GM19035 (cell line): Measurements from ENCODE around the gene CASTOR1.
A peak's percentile ranks its signal among the peaks of the same experiment; 100 is the strongest.

ENCODE experiments used
- ATAC-seq: cut with Tn5 transposase; IDR thresholded peaks from one replicate; pipeline ENCODE4 v1.9.1; 2021; ENCODE audit not compliant: unreplicated experiment

Gene CASTOR1

DNA sequence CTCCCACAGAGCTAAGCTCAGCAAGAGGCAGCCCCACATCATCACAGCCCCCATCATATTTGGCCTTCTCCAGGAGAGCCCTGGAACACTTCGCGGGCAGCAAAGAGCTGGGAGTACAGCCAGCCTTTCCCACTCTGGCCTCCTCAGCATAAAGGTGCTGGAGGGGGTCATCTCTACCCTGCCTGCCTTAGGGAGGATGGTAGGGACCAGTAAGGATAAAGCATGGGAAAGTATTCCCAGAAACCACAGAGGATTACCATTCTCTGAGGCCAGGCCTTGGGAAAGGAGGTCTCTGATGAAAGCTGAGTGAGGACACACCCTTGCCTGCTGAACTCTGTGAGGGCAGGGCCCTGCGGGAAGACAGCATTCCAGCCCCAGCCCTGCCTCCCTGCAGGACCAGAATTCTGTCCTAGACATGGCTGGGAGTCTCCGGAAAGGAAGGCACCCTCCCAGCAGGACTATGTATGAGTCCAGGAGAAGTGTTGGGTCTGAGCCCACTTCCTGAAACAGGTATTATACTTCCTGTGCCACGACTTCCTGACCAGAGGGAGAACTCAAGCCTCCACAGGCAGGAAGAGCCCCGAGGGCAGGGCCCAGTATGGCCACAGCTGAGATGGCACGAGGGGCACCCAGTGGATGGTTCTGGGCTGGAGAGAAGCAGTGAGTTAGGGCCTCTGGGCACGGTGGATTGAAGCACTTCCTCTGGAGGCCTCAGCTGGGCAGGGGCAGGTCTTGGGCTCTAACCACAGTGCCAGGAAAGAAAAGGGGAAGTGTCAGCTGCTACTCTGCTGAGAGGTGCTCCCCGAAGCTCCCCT lies 12.9 kb upstream of the CASTOR1 start:
- ATAC-seq = no peak

DNA sequence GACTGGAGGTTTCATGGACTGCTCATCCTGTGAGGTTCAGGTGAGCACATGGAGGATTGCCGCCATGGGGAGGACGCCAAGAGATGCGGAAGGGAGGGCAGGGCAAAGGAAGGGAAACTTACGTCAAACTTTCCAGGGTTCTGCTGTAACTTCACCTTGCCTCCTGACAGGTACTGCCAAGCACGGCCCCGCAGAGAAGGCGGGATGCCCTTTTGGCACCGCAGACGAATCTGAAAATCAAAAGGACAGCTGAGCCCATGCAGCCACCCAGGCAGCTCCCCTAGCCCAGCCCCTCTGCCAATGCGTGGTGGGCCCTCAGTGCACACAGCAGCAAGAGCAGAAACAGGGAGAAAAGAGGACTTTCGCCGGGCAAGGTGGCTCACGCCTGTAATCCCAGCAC lies 10.0 kb upstream of the CASTOR1 start:
- ATAC-seq = no peak

DNA sequence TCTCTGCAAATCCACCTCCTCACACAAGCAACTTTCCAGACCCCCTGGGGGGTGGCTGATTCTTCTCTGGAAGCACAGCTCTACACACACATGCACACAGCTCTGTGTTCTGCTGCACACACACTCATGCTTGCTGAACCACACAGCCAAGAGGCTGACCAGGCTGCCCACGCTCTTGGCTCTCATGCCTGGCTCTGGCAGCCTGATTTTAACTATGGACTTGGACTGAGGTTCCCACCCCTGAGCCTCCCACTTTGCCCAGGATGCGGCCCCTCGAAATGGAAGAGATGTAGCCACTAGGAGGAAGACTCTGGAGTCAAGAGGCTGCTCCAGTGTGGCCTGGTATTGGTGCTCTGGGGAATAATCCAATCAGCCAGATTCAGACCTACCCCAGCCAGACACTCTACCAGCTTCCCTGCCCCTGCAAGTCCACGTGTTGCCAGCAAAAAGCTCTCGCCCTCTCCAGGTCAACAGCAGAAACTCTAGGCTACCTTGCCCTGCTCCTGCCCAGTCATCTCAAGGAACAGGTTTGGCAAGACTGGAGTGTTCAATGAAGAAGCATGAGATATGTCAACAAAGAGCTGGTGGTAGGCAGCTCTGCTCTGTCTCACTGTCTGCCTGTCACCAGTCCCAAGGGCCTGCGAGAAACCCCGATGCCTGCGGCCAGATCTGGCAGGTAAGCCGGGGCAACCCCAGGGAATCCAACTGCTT lies 8.8 kb upstream of the CASTOR1 start:
- ATAC-seq = no peak

DNA sequence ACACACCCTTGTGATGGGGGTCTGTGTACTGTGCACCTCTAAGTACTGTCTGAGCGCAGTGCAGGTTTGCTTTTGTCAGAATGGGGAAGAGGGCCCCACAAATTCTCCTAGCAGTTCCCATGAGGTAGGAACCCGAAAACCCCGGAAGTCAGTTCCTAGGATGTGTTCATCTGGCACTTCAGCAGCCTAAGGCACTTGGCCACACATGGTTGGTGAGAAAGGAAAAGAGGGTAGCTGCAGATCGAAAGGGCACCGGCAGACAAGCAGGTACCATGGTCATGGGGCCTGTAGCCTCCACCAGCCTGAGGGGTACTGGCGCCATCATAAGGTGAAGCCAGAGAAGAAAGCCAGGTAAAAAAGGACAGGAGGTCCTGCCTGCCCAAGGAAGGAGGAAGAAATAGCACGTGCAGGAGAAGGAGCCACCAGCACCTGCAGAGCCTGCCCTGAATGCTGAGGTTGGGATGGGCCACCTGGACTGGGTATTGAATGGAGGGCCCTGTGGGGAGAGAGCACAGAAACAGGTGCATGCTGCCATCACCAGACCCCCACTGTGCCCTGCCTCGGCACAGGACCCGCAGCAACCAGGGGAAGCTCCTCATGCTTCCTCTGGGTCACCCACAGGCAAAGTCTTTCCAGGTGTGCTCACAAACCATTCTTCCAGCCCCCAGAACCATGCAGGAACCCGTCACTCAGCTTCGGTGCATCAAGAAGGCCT lies 8.1 kb upstream of the CASTOR1 start:
- no peak for ATAC-seq

DNA sequence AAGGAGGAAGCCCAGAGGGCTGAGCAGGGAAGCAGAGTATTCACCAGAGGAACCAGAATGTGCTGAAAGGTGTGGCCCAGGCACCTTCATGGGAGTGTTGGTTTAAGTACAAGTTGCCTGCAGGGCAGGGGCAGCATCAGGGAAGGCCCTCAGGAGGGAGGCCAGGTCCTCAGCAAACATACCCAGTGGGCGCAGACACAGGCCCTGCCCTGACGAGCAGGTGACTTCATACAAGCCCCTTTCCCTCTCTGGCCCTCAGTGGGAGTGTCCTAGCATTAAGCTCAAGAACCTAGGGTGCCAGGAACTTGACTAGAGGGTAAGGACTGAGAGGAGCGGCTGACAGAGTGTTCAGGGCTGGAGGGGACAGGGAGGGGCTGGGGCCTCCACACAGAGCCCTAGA lies 7.5 kb upstream of the CASTOR1 start:
- ATAC-seq = no peak

DNA sequence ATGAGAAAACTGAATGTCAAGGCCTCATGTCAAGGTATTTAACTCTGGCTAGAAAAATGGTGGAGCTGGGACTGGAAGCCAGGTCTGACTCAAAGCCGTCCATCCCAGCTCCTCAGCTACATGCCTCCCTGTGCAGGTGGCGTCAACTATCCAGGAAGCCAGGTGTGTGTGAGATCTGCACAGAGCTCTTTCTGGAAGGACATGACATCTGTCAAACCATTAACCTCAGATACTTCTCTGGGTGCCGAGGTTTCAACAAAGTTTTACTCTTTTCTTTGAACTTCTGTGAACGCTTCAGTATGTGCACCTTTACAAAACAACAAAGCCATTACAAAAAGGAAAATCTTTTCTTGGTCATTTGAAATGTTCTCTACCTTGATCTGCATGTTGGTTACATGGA lies 7.0 kb upstream of the CASTOR1 start:
- no peak for ATAC-seq

DNA sequence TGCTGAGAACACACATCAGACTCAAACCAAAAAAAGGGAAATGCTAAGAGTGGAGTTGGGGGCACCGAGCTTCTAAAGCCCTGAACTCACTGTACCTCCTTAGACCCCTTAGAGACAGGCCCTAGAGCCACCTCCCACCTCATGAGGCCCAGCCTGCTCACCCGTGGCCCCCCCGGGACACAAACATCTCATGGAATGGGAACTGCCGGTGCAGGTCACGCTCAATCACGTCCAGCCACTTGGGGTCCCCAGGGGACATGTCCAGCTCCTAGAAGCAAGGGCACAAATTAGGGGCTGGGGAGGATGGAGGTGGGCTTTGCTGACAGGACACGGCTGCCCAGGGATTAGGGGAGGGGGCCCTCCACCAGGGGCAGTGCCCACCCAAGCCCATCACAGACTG lies 6.3 kb upstream of the CASTOR1 start:
- ATAC-seq = no peak

DNA sequence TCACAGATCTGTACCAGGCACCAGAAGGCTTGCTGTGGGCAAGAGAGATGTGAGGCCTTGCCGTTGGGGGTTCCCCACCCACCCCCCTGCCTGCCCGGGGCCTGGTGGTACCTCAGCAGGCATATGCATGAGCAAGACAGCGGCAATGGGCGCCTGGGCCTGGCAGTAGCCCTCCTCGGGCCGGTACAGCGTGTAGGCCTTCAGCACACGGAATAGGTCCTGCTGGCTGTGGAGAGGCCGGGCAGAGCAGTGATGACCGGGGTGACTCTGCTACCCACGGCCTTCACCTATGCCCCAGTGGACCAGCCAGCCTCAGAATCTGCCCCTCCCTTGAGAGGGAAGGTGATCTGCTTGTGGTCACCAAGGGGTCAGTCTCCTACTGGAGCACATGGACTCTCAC lies 5.5 kb upstream of the CASTOR1 start:
- ATAC-seq = no peak

DNA sequence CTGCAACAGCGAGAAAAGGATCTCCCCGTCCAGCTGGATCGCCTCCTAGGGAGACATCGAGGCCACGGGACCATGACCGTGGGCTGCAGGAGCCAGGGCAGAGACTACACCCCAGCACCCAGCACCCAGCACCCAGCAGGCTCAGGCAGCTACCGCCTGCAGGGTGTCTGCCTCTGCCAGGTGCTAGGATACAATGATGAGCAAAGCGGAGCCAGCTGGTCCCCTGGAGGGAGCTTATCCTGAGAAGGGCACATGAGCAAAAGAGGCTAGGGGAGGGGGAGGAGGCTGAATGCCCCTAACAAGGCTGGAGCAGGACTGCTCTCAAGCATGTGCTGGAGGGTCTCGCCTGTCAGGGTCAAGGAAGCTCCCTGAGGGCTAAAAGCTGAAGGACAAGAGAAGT lies 4.8 kb upstream of the CASTOR1 start:
- no peak for ATAC-seq

DNA sequence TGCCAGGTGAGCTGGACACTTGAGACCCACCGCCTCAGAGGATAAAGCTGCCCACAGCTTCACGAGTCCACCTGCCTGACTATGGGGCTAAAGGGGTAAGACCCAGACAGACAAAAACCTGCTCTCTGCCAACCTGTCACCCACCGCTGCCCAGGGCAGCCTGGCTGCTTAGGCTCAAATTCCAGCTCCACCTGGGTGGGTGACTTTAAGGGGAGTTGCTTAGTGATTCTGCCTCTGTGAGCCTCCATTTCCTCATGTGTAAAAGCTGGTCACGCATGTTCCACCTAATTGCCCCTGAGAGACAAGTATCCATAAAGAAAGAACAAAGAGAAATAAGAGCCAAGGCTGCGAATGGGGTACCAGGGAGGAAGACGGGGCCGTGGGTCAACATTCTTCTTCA lies 3.7 kb upstream of the CASTOR1 start:
- ATAC-seq = no peak

DNA sequence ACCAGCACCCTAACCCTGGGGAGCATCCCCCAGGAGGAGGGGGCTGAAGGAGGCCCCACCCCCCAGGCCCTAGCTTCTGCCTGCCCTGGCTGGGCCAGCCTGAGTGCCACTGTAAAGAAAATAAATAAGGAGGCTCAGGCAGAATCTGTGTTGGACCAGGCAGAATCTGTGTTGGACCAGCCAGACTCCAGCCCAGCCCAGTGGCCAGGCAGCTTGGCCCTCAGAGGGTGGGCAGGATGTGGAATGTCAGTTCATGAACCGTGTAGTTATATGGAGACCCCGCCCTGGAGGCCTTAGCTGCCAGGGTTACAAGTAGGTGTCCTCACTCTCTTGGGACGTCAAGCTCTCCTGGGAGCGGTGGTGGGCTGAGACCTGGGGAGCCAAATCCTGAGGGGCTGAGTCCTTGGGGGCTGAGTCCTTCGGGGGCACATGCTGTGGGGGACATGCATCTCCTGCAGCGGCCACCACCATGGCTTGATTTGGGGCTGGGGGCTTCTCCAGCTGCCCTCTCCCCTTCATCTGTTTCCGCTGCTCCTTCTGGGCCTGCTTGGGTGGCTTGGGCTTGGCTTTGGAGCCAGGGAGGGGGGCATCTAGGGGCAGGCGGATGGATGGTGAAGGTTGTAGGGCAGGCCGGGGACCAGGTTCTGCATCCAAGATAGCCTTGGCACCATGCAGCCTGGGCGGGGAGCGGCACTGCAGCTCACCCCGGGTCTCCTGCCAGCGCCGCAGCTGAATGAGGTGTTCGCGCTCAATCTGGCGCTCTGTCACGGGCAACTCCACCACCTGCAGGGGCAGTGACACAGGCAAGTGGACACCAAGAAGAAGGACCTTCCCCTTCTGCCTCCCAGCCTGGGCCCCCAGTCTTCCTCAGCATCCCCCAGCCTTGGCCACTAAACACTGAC lies 3.0 kb upstream of the CASTOR1 start:
- no peak for ATAC-seq

DNA sequence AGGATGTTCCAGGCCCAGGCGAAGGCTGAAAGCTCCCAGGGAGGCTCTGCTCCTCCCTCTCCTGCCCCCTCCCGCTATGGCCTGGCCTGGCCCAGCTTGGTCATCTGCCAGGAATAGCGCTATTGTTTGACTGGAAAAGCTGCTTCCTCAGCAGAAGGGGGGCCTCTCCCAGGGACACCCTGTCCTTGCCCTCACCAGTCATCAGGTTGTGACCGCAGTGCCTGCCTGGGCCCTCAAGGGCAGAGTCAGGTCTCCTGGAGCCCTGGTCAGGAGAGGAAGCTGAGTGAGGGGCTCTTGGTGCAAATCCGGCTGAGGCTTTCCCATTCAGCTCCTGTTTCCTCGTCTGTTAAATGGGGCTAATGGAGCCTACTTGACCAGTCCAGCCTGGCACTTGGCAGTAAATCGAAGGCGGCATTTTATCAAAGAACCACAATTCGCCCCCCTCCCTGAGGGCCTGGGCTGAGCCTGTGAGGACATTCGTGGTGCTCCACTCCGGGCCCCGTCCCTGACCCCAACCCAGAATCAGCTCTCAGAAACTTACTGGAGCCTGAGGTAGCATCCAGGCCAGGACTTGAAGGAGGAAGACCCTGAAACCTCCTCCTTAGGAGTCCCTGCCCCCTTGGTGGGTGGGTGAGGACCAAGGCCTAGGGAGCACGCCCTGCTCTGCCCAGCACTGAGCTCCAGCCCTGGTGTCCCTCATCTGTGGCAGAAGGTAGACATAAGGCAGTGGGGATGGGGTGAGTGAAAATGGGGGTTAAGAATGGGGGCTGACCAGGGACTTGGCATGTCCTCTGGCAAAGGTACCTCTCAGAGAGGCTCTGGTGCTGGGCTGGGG lies 2.0 kb upstream of the CASTOR1 start:
- ATAC-seq = no peak

DNA sequence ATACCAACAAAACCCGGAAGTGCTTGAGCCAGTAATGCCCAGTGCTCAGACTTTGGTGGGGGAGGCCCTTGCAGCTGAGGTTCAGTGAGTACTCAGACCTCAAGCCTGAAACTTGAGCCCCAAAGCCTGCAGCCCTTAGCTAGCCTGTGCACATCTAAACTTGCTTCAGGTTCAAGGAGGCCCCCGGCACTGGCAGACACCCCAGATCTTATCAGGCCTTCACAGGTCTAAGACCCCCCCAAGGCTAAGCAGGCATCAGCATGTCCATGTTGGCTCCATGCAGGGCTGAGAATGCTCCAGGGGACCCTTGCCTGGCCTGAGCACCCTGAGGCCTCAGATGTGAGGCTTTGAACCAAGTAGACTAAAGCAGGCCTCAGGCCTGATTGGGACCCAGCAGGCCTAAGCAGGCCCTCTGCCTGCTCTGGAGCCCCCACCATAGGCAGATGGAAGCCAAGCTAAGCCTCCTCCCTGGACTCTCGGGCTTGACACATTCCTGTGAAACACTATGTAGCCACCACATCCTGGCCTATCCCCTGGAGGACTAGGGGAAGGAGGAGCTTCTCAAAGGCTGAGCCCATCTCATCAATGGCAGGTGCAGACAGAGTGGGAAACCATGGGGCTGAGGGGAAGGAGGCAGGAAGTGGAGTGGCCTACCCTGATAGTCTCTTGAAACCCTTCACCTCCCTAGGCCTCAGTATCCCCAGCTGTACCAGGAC lies 1.2 kb upstream of the CASTOR1 start:
- no peak for ATAC-seq

DNA sequence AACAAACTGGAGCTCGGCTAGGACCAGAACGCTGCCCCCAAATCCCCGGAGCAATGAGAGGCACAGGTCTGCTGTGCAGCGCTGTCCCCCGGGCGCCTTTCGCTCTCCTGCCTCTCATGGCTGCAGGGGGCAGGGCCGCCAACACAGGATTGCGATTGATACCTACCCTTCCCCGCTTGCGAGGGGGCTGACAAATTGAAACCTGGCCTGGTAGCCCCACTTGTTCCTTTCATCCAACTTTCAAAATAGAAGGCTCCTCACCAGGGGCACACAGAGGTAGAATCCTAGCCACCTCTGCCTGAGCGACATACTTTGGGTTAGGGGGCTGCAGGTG lies 642 bp upstream of the CASTOR1 start:
- peak; percentile 10 for ATAC-seq

DNA sequence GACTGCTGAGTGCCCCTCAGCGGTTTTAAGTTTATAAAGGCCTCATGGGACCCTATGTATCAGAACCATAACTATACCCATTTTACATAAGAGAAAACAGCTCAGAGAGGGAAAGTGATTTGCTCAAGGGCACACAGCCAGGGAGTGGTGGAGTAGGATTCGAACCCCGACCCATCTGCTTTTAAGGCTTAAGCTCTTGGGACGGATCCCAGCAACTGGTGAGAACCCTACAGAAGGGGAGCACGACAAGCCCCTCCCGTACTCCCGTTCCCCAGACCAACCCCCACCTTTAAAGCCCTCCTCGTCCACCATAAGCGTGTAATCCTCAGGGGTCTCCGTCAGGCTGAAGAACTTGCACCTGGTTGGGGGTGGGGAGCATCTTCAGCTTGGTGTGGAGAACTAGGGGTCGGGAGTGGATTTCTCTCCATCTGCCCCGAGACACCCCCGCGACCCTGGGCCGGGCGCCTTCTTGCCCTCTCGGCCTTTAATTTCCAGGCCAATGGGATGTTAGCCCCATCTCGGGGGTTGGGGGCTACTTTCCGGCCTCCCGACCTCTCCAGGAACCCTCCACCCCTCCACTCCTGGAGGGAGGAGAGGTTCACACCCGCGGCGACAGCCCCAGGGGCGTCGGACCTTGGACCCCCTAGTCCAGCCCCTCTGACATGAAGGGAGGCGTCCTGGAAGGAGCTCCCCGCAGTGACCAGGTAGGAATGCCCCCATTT lies 725 bp downstream of the CASTOR1 start:
- no peak for ATAC-seq

DNA sequence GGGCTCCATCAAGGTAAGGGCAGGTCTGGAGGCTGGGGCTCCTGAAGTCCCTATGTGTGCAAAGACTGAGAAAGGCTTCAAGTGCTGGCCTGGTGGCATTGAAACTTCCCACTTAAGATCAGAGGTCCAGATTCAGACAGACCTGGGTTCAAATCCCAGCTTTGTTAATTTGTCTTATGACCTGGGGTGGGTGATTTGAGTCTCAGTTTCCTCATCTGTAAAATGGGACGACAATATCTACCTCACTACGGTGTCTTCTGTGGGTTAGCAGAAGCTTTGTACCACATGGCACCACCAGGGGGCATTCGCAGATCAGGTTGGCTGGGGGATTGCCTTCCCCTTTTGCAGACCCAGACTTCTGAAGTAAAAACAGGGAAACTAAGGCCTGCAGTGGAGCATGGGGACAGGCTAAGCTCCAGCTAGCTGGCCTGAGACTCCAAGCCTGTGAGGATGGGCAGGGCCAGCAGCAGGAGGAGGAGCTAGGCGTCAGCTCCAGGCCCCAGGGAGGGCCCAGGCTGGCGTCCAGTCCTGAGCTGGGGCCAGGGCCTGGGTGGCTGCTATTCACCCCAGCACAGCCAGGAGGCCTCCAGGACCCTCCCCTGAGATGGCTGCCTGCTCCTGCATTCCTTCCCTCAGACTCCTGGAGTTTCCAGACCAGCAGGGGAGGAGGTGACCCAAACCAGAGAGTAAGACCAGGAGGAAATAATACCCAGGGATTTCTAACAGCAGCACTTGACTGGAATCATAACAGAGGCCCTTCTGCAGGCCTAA lies 1.5 kb downstream of the CASTOR1 start:
- ATAC-seq = no peak

DNA sequence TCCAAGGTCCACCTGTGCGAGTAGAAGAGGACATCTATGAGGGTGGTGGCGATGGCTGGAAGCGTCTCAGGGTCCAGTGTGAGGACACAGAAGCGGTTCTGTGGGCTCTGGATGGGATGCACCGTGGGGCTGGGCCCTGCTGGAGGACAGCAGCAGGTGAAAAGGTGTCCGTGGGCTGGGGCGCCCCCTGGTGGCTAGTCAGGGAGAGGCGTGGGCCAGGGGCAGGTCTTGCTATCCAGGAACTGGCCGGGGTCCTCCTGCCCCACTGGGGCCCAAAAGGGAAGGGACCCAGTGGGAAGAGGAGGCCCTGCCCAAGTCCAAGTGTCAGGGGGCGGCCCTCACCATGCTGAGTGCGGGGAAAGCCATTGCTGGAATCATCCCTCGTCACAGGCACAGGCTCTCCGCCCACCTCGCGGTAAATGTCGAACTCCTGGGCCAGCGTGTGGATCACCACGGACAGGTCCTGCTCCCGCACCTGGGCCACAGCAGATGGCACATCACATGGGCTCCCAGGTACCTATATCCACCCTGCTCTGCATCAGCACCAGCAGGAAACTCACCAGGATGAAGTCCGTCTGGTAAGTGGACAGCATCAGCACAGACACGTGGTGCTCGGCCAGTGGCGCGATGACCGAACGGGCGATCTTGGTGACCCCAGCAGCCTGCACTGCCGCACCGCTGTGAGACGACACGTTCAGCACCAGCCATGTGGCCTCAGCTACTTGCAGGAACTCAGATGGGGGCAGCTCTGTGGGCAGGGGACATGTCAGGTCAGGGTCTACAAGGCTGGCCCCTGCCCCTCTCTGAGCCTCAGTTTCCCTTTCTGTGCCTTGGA lies 2.3 kb downstream of the CASTOR1 start:
- ATAC-seq = no peak
